OCI-LY1 (cell line): ENCODE results near the gene ETFB.

Experiments
- EZH2 ChIP-seq: fragments of 200-600 bp; sonication (generic), shearing (Covaris generic); IDR thresholded peaks from 2 replicates; pipeline ENCODE4 v1.8.0; 2017; ENCODE audit warnings: borderline replicate concordance, mixed run types, mild to moderate bottlenecking, antibody characterized with exemption, low read length, moderate library complexity, mixed read lengths
- TF ChIP-seq, protein P1 (sequence below): fragments of 200-600 bp; sonication (generic), shearing (Covaris generic); IDR thresholded peaks from 2 replicates; pipeline ENCODE4 v1.5.1; 2017; ENCODE audit warnings: mild to moderate bottlenecking, antibody characterized with exemption, low read length, moderate library complexity, mixed read lengths

DNA sequence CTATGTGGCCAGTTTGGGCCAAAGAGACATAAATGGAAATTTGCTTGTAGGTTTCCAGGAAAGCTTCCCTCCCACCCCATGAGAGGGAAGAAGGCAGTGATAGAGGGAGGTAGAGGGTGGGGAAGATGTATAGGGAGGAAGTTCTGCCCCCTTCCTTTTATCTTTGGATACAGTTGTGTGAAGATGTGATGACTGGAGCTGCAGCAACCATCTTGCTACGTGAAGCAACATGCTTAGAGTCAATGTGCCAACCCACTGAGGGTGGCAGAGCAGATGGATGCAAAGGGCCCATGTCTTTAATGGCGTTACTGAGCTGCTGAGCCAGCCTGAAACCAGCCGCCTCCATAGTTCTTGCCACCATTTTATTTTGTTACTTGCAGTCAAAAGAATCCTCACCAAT lies 35.0 kb downstream of the ETFB start:
- TF ChIP-seq, protein P1, sequence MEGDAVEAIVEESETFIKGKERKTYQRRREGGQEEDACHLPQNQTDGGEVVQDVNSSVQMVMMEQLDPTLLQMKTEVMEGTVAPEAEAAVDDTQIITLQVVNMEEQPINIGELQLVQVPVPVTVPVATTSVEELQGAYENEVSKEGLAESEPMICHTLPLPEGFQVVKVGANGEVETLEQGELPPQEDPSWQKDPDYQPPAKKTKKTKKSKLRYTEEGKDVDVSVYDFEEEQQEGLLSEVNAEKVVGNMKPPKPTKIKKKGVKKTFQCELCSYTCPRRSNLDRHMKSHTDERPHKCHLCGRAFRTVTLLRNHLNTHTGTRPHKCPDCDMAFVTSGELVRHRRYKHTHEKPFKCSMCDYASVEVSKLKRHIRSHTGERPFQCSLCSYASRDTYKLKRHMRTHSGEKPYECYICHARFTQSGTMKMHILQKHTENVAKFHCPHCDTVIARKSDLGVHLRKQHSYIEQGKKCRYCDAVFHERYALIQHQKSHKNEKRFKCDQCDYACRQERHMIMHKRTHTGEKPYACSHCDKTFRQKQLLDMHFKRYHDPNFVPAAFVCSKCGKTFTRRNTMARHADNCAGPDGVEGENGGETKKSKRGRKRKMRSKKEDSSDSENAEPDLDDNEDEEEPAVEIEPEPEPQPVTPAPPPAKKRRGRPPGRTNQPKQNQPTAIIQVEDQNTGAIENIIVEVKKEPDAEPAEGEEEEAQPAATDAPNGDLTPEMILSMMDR, result no peak
- no peak for TF ChIP-seq EZH2
